Stimulated activated CD8-positive, alpha-beta memory T cell treated with anti-CD3 and anti-CD28 coated beads, Interleukin-15, amount 100 ng/mL, for 4 hours (primary cell): ENCODE data around the gene TMEM51.
"Not testable (repeated sequence)": the region's sequence is repeated elsewhere in the genome, so short reads cannot be mapped to it uniquely, and the experiment has no call there.

Source experiments
- DNase-seq, 2 donors: peaks; one replicate each; pipeline ENCODE4 v3.0.0-alpha.2; 2020; ENCODE audit warnings: low read depth in 2 of 2

TMEM51 gene

GRCh38 chr1:15154480-15155036, 1.0 kb downstream of the TMEM51 start:
- DNase-seq = no peak

- no peak for DNase-seq
These were observed 1.6 kb downstream of the TMEM51 start for GRCh38 chr1:15155191-15155590.

- DNase-seq = no peak
These were observed 2.6 kb downstream of the TMEM51 start for GRCh38 chr1:15155888-15156741.

GRCh38 chr1:15156807-15157380, 3.3 kb downstream of the TMEM51 start:
- DNase-seq = no peak

- DNase-seq = no peak
These were observed 4.2 kb downstream of the TMEM51 start for GRCh38 chr1:15157524-15158399.

- DNase-seq = no peak
These were observed 5.1 kb downstream of the TMEM51 start for GRCh38 chr1:15158506-15159165.

GRCh38 chr1:15159166-15159555, 5.6 kb downstream of the TMEM51 start:
- no peak for DNase-seq

GRCh38 chr1:15160626-15161025, 7.1 kb downstream of the TMEM51 start:
- no peak for DNase-seq

- DNase-seq = no peak
These were observed 13.8 kb downstream of the TMEM51 start for GRCh38 chr1:15167386-15167785.

- DNase-seq = no peak
These were observed 14.9 kb downstream of the TMEM51 start for GRCh38 chr1:15168479-15168878.

- no peak for DNase-seq
These were observed 16.5 kb downstream of the TMEM51 start for GRCh38 chr1:15170071-15170470.

- no peak for DNase-seq
These were observed 17.8 kb downstream of the TMEM51 start for GRCh38 chr1:15171271-15171908.

- no peak for DNase-seq
These were observed 19.1 kb downstream of the TMEM51 start for GRCh38 chr1:15172405-15173259.

GRCh38 chr1:15173863-15174614, 20.5 kb downstream of the TMEM51 start:
- no peak for DNase-seq

GRCh38 chr1:15174615-15174983, 21.1 kb downstream of the TMEM51 start:
- no peak for DNase-seq

GRCh38 chr1:15175324-15176094, 22.0 kb downstream of the TMEM51 start:
- DNase-seq = not testable (repeated sequence)

GRCh38 chr1:15176120-15176519, 22.6 kb downstream of the TMEM51 start:
- DNase-seq = no peak

GRCh38 chr1:15176898-15177665, 23.5 kb downstream of the TMEM51 start:
- DNase-seq = no peak
